GDM1 (cell line): ENCODE results near the gene BUD31.

Source experiments
- DNase-seq: peaks from one replicate; lab custom pipeline; 2025; lab: John Stamatoyannopoulos, UW

The BUD31 gene

GRCh38 chr7:99433158-99433557 is 24.4 kb downstream of the BUD31 start:
- no peak for DNase-seq

- DNase-seq: no peak
These were observed 29.3 kb downstream of the BUD31 start for GRCh38 chr7:99437946-99438572.

- DNase-seq: peak; percentile 92
These were observed 30.1 kb downstream of the BUD31 start, which contains the start of the genes CPSF4 and PTCD1 for GRCh38 chr7:99438573-99439480. Gene CPSF4, plus strand, starts transcription at chr7:99438943. Its CDS starts 140 bp downstream, at chr7:99439083. Gene PTCD1, minus strand, starts transcription at chr7:99438798. Its CDS starts 3,556 bp downstream, at chr7:99435242.

- no peak for DNase-seq
These were observed 31.4 kb downstream of the BUD31 start for GRCh38 chr7:99440195-99440594.

- DNase-seq: no peak
These were observed 37.3 kb downstream of the BUD31 start for GRCh38 chr7:99446096-99446495.

GRCh38 chr7:99447943-99448342 is 39.2 kb downstream of the BUD31 start:
- no peak for DNase-seq

GRCh38 chr7:99448855-99449254 is 40.1 kb downstream of the BUD31 start:
- DNase-seq: no peak

GRCh38 chr7:99449326-99449725 is 40.6 kb downstream of the BUD31 start:
- no peak for DNase-seq

GRCh38 chr7:99451936-99452335 is 43.2 kb downstream of the BUD31 start:
- DNase-seq: no peak

- no peak for DNase-seq
These were observed 43.8 kb downstream of the BUD31 start for GRCh38 chr7:99452541-99452940.

GRCh38 chr7:99453105-99453504 is 44.3 kb downstream of the BUD31 start:
- DNase-seq: no peak

- no peak for DNase-seq
These were observed 47.1 kb downstream of the BUD31 start for GRCh38 chr7:99455874-99456273.

GRCh38 chr7:99456288-99456687 is 47.5 kb downstream of the BUD31 start:
- no peak for DNase-seq

GRCh38 chr7:99457050-99457649 is 48.4 kb downstream of the BUD31 start:
- no peak for DNase-seq

GRCh38 chr7:99457650-99458493 is 49.1 kb downstream of the BUD31 start:
- no peak for DNase-seq

GRCh38 chr7:99459087-99459486 is 50.3 kb downstream of the BUD31 start:
- DNase-seq: peak; percentile 6

GRCh38 chr7:99460651-99461050 is 51.9 kb downstream of the BUD31 start:
- DNase-seq: no peak

- no peak for DNase-seq
These were observed 52.5 kb downstream of the BUD31 start for GRCh38 chr7:99461221-99461620.

GRCh38 chr7:99465421-99465768 is 56.6 kb downstream of the BUD31 start:
- no peak for DNase-seq

GRCh38 chr7:99468336-99468918 is 59.7 kb downstream of the BUD31 start:
- DNase-seq: no peak
